GM12878 (cell line): Measurements from ENCODE around the gene MOAP1. TPM values are rescaled to one million over a fixed set of nuclear protein-coding genes. Genes with fewer than 3 reads are reported as not detected.
A peak's percentile ranks its signal among the peaks of the same experiment; 100 is the strongest.

Experiments used
- ATAC-seq: fragments of 200-7000 bp; cut with Tn5 transposase; 3 replicates; pipeline ENCODE4 v1.9.1; 2020; ENCODE audit warnings: mild to moderate bottlenecking, moderate library complexity
- Bru-seq: library from RNA; stranded (reverse); fragments of 400-500 nt; gene quantifications from one replicate; lab custom pipeline; 2021; lab: Mats Ljungman, UMichigan
- BruChase-seq, 2 experiments: library from RNA; stranded (reverse); fragments of 400-500 nt; gene quantifications; one replicate each; lab custom pipeline; 2021; lab: Mats Ljungman, UMichigan
- BruUV-seq: library from RNA; stranded (reverse); fragments of 400-500 nt; replicated peaks from 2 replicates; lab custom pipeline; 2021; lab: Mats Ljungman, UMichigan
- CTCF ChIA-PET: fragments of 300-600 bp; sonication (Branson Sonifier 250); formaldehyde crosslinking; extraction: SDS; loops from one replicate; lab custom pipeline; 2021; ENCODE audit warnings: inconsistent platforms; lab: Yijun Ruan, JAX
- POLR2A ChIA-PET: fragments of 350-600 bp; formaldehyde crosslinking; extraction: SDS; loops from one replicate; lab custom pipeline; 2021; ENCODE audit warnings: inconsistent platforms; lab: Charles Lee
- RAD21 ChIA-PET: fragments of 300-600 bp; sonication (Branson Sonifier 250); formaldehyde crosslinking; loops from one replicate; lab custom pipeline; 2023; ENCODE audit warnings: antibody characterized with exemption; ENCODE audit not compliant: unreplicated experiment; lab: Charles Lee
- SMC1A ChIA-PET: fragments of 300-600 bp; sonication (Branson Sonifier 250); formaldehyde crosslinking; loops from one replicate; lab custom pipeline; 2023; ENCODE audit not compliant: unreplicated experiment, uncharacterized antibody; lab: Charles Lee
- DNase-seq: peaks from one replicate; pipeline ENCODE4 v3.0.0-alpha.2; 2011; ENCODE audit warnings: low read depth, low spot score
- FAIRE-seq: peaks from 3 replicates; lab custom pipeline; 2011; peaks lifted over from hg19 to GRCh38; lab: Jason Lieb, UNC
- H2AFZ ChIP-seq: 2 replicates; pipeline ENCODE4 v1.6.0; 2011; ENCODE audit warnings: low read depth, low read length, control low read depth; ENCODE audit not compliant: control insufficient read depth
- H3K27ac ChIP-seq: 2 replicates; pipeline ENCODE4 v1.5.1; 2011; ENCODE audit warnings: control low read depth; ENCODE audit not compliant: control insufficient read depth, insufficient read depth
- H3K27me3 ChIP-seq, 2 experiments: replicated peaks in 1 of 2; 2 replicates each; pipeline versions ENCODE4 v1.6.0 to v1.6.1; 2011; ENCODE audit warnings: low read length in 1 of 2; ENCODE audit not compliant: control insufficient read depth in 2 of 2, insufficient read depth in 2 of 2
- H3K36me3 ChIP-seq, 2 experiments: 2 replicates each; pipeline ENCODE4 v1.5.1; 2011; ENCODE audit warnings: low read length in 1 of 2; ENCODE audit not compliant: control insufficient read depth in 2 of 2, insufficient read depth in 2 of 2
- H3K4me1 ChIP-seq: 2 replicates; pipeline ENCODE4 v1.6.1; 2011; ENCODE audit warnings: mild to moderate bottlenecking, low read length, moderate library complexity, mixed read lengths; ENCODE audit not compliant: control insufficient read depth, insufficient read depth
- H3K4me2 ChIP-seq: 2 replicates; pipeline ENCODE4 v1.6.0; 2011; ENCODE audit warnings: control low read depth; ENCODE audit not compliant: control insufficient read depth, insufficient read depth
- H3K4me3 ChIP-seq: fragments of 200-600 bp; sonication (generic); 2 replicates; pipeline ENCODE4 v1.5.1; 2016
- H3K79me2 ChIP-seq: 2 replicates; pipeline ENCODE4 v1.6.0; 2011; ENCODE audit warnings: low read length; ENCODE audit not compliant: control insufficient read depth, insufficient read depth
- H3K9ac ChIP-seq: 2 replicates; pipeline ENCODE4 v1.8.0; 2011; ENCODE audit warnings: low read length, control low read depth, mixed read lengths; ENCODE audit not compliant: control insufficient read depth, insufficient read depth
- H3K9me3 ChIP-seq: replicated peaks from 3 replicates; pipeline ENCODE4 v1.5.1; 2011; ENCODE audit warnings: mild to moderate bottlenecking, low read length; ENCODE audit not compliant: control insufficient read depth, insufficient read depth
- H4K20me1 ChIP-seq: 2 replicates; pipeline ENCODE4 v1.6.0; 2011; ENCODE audit not compliant: control insufficient read depth, insufficient read depth
- ASH2L ChIP-seq: fragments of 300-600, 200-600 bp; sonication (generic); IDR thresholded peaks from 2 replicates; pipeline ENCODE4 v1.6.1; 2017; ENCODE audit warnings: low read depth, mild to moderate bottlenecking, borderline replicate concordance
- ATF3 ChIP-seq: IDR thresholded peaks from 2 replicates; pipeline ENCODE4 v1.6.1; 2011; ENCODE audit warnings: low read depth, mild to moderate bottlenecking, low read length, moderate library complexity, borderline replicate concordance; ENCODE audit errors: extremely low read depth
- CTCF ChIP-seq, 3 experiments: IDR thresholded peaks in 2 of 3; conservative IDR thresholded peaks in 1 of 3; 2 replicates each; pipeline ENCODE4 v1.5.1; 2011; ENCODE audit warnings: low read depth in 3 of 3, low read length in 3 of 3, mild to moderate bottlenecking in 3 of 3, control low read depth in 2 of 3, moderate library complexity in 2 of 3, inconsistent platforms in 1 of 3, mixed read lengths in 1 of 3; ENCODE audit not compliant: control insufficient read depth in 2 of 3, insufficient read depth in 1 of 3; ENCODE audit errors: extremely low read depth in 1 of 3
- E2F4 ChIP-seq: IDR thresholded peaks from 2 replicates; pipeline ENCODE4 v1.6.1; 2012; ENCODE audit warnings: low read depth, low read length, improper control_type of control experiment
- MXI1 ChIP-seq: fragments of 150-350 bp; IDR thresholded peaks from 2 replicates; pipeline ENCODE4 v1.6.1; 2011; ENCODE audit warnings: low read depth, mild to moderate bottlenecking, inconsistent platforms, low read length, improper control_type of control experiment
- MYC ChIP-seq: IDR thresholded peaks from 2 replicates; pipeline ENCODE4 v1.6.1; 2011; ENCODE audit warnings: mild to moderate bottlenecking, low read length, moderate library complexity, inconsistent platforms; ENCODE audit not compliant: insufficient read depth, insufficient replicate concordance, insufficient read length, severe bottlenecking
- POU2F2 ChIP-seq: IDR thresholded peaks from 3 replicates; pipeline ENCODE4 v1.6.1; 2011; ENCODE audit warnings: low read depth, mild to moderate bottlenecking, low read length, borderline replicate concordance
- RAD21 ChIP-seq: IDR thresholded peaks from 2 replicates; pipeline ENCODE4 v1.6.1; 2011; ENCODE audit warnings: mild to moderate bottlenecking, low read depth, low read length, moderate library complexity; ENCODE audit not compliant: insufficient read depth
- TARDBP ChIP-seq: IDR thresholded peaks from 2 replicates; pipeline ENCODE4 v1.6.1; 2016; ENCODE audit warnings: borderline replicate concordance
- ZNF207 ChIP-seq: fragments of 450-650 bp; IDR thresholded peaks from 2 replicates; pipeline ENCODE4 v1.6.1; 2014; ENCODE audit warnings: antibody characterized with exemption, mild to moderate bottlenecking, borderline replicate concordance
- ZNF24 ChIP-seq: fragments of 450-650 bp; IDR thresholded peaks from 2 replicates; pipeline ENCODE4 v1.6.1; 2017; ENCODE audit warnings: antibody characterized with exemption, mild to moderate bottlenecking
- ZNF622 ChIP-seq: fragments of 450-650 bp; IDR thresholded peaks from 2 replicates; pipeline ENCODE4 v1.6.1; 2017; ENCODE audit warnings: mild to moderate bottlenecking, inconsistent platforms
- WGBS: methylation state at CpG from one replicate; pipeline ENCODE4 v1.1.6; 2016; ENCODE audit warnings: low lambda C conversion rate; ENCODE audit not compliant: insufficient replicate concordance, insufficient coverage; ENCODE audit errors: missing lambda C conversion rate; 5-methylcytosine and 5-hydroxymethylcytosine counted together
- in situ Hi-C: fragments of 300-500 bp; cut with MboI; formaldehyde crosslinking; loops from 9 replicates; pipeline ENCODE4 v1.14.3; 2018; ENCODE audit warnings: mixed read lengths
- intact Hi-C: fragments of 100-400 bp; cut with micrococcal nuclease; formaldehyde crosslinking; loops from one replicate; pipeline ENCODE4 v1.14.2; 2022; ENCODE audit not compliant: unreplicated experiment
- long read RNA-seq, 2 experiments: library from polyadenylated mRNA; unstranded; transcript quantifications; one replicate each; pipeline ENCODE4 v2.0.0, GENCODE V29; 2019 to 2020
- polyA minus RNA-seq, 3 experiments: library from RNA; depleted of rRNA, polyadenylated mRNA; stranded (reverse); fragments of >200 nt; gene quantifications; 2 replicates each; pipeline ENCODE4 v1.2.3, GENCODE V29; 2011
- polyA plus RNA-seq, 11 experiments: library from polyadenylated mRNA; depleted of rRNA in 4 of 11; unstranded in 6 of 11; stranded (reverse) in 5 of 11; fragments of >200 nt; fragmentation: Nextera tagmentation in 4 of 11; fragmentation: Illumina TruSeq in 1 of 11; extraction: Ambion mirVana in 4 of 11; extraction: Trizol in 1 of 11; gene quantifications; 1 replicate in 1 of 11; 2 replicates in 10 of 11; pipeline versions ENCODE4 v1.2.1 to v1.2.3, GENCODE V29; 2011 to 2016; ENCODE audit warnings: inconsistent platforms in 2 of 11, missing spikeins in 2 of 11, low read depth in 1 of 11
- total RNA-seq, 4 experiments: library from RNA; depleted of rRNA in 3 of 4; stranded (reverse); fragments of >200 nt in 3 of 4; fragmentation: Illumina TruSeq in 1 of 4; extraction: Trizol in 1 of 4; gene quantifications; 2 replicates each; pipeline versions ENCODE4 v1.2.1 to v1.2.3, GENCODE V29; 2013 to 2021

Gene MOAP1
- total RNA-seq (2013; cell fraction: nucleolus; rRNA removed): 24.9 and 26.0 TPM in 2 replicates
- total RNA-seq (2014; rRNA removed): 14.2 and 18.1 TPM in 2 replicates
- total RNA-seq (2014; rRNA removed; fragmentation: Illumina TruSeq; extraction: Trizol): 11.9 and 13.5 TPM in 2 replicates
- 12.1 and 12.5 TPM in 2 replicates for total RNA-seq (2021)
- polyA plus RNA-seq (2011; ENCODE audit: low read depth): 15.7 TPM
- polyA plus RNA-seq (2011; rRNA removed): 51.9 and 59.0 TPM in 2 replicates
- 34.8 and 37.1 TPM in 2 replicates for polyA plus RNA-seq (2011; cell fraction: cytosol; rRNA removed)
- 19.4 and 23.4 TPM in 2 replicates for polyA plus RNA-seq (2011; cell fraction: nucleus; rRNA removed)
- 17.4 and 18.1 TPM in 2 replicates for polyA plus RNA-seq (2012)
- 10.3 and 13.8 TPM in 2 replicates for polyA plus RNA-seq (2014; fragmentation: Illumina TruSeq; extraction: Trizol)
- polyA plus RNA-seq (2014; fragmentation: Nextera tagmentation; extraction: Ambion mirVana): 1 to 10 TPM; 3.1 to 5.2 TPM
- 15.4 and 17.2 TPM in 2 replicates for polyA plus RNA-seq (2014; rRNA removed)
- polyA plus RNA-seq (2016; fragmentation: Nextera tagmentation; extraction: Ambion mirVana): 1 to 10 TPM; 7.7 to 8.0 TPM
- 18.0 and 20.8 TPM in 2 replicates for polyA minus RNA-seq (2011; rRNA and poly(A)+ RNA removed)
- 10.0 and 10.5 TPM in 2 replicates for polyA minus RNA-seq (2011; cell fraction: cytosol; rRNA and poly(A)+ RNA removed)
- 10.6 and 13.4 TPM in 2 replicates for polyA minus RNA-seq (2011; cell fraction: nucleus; rRNA and poly(A)+ RNA removed)
- percentile 97 among the genes with signal in this experiment for Bru-seq, nascent RNA
- percentile 92 among the genes with signal in this experiment for BruChase-seq, experiment 1, labeled RNA remaining after a 6-hour chase
- BruChase-seq, experiment 2, labeled RNA remaining after a 2-hour chase: percentile 99 among the genes with signal in this experiment
- long read RNA-seq, experiment 1, transcript MOAP1-201 (3 exons, 2,441 nt): major isoform, 8 of 11 reads
- long read RNA-seq, experiment 1, partial matches to known transcripts: 1 of 11 reads
- long read RNA-seq, experiment 1, other reads (novel, unspliced or antisense): 0 of 11 reads
- long read RNA-seq, experiment 2, transcript MOAP1-201 (3 exons, 2,441 nt): major isoform, 63 of 76 reads
- long read RNA-seq, experiment 2, partial matches to known transcripts: 0 of 76 reads
- long read RNA-seq, experiment 2, other reads (novel, unspliced or antisense): 9 of 76 reads

GRCh38 chr14:93184391-93185348 lies at the start of gene MOAP1, which contains the start of gene LYSET:
Gene MOAP1 (minus strand): TSS chr14:93184897. CDS start chr14:93184242, 655 bp downstream.
Gene LYSET (plus strand): TSS chr14:93185317. CDS start chr14:93185406, 89 bp downstream.
- ChIA-PET CTCF (interaction anchor here (0.7 to 5.3 kb wide), 12 partner anchors 8 to 360 kb away, joined by 3 to 48 read pairs (median 6); partner anchors contain the start of genes GON7 and UBR7), RAD21 (interaction anchor here (0.7 to 3.9 kb wide), 19 partner anchors 9 to 362 kb away, joined by 3 to 51 read pairs (median 4); partner anchors contain the start of genes GON7, ITPK1 and UBR7), POLR2A (interaction anchor here (0.5 to 3.6 kb wide), 16 partner anchors 8 to 192 kb away, joined by 3 to 38 read pairs (median 4); partner anchors contain the start of genes GON7 and UBR7), SMC1A (interaction anchor here (1.1 to 3.9 kb wide), 6 partner anchors 11 to 104 kb away, joined by 3 to 29 read pairs (median 4); partner anchors contain the start of genes GON7 and UBR7)
- H3K79me2 ChIP-seq: peaks cover 29% of the 10 kb centered on the region
- intact Hi-C loops: loop anchor here (1.0 kb wide), 1 partner anchor 23 kb away; the partner anchor contains the start of genes GON7 and UBR7
- FAIRE-seq: no peak
- H3K9ac ChIP-seq: peak within 1 kb of the TSS; percentile 93
- H3K4me2 ChIP-seq: peak within 1 kb of the TSS; percentile 91
- under 1% methylated on average over 103 of the region's 124 CpGs for WGBS
- no peaks in the 10 kb centered on the region for H4K20me1 ChIP-seq
- no peaks in the 10 kb centered on the region for H3K27me3 ChIP-seq
- in situ Hi-C loops: no loop called here
- H2AFZ ChIP-seq: peak within 1 kb of the TSS; percentile 96
- BruUV-seq: no TSS peak
- H3K4me3 ChIP-seq: peak within 1 kb of the TSS; percentile 88
- peak; percentile 92 for ATAC-seq
- H3K4me1 ChIP-seq: peaks cover 9% of the 10 kb centered on the region
- H3K27ac ChIP-seq: peak within 1 kb of the TSS; percentile 92
- DNase-seq: no peak
- no peaks in the 10 kb centered on the region for H3K9me3 ChIP-seq
- no peaks in the 10 kb centered on the region; a peak in 1 of 4 replicates for H3K36me3 ChIP-seq
- TF ChIP-seq ZNF24: 0 out of 2 replicates have a peak, but pooled peaks have one; percentile 7
- peak; percentile 14 to 25 (median 25); a peak in 4 of 6 replicates for TF ChIP-seq CTCF (IDR thresholded peaks at IDR 0.05 in 2 of 3, conservative IDR thresholded peaks at IDR 0.05 in 1 of 3; ENCODE audit: control insufficient read depth in 2 of 3, extremely low read depth in 1 of 3, insufficient read depth in 1 of 3, low read depth in 3 of 3, low read length in 3 of 3)
- no peak for TF ChIP-seq TARDBP
- TF ChIP-seq ASH2L: peak; percentile 77; the same call in 1 of the 2 replicates
- TF ChIP-seq E2F4: no peak
- no peak; the same call in 2 of the 3 replicates for TF ChIP-seq POU2F2
- TF ChIP-seq ZNF622: no peak
- TF ChIP-seq MYC: peak; percentile 15
- no peak for TF ChIP-seq ATF3
- TF ChIP-seq ZNF207: peak; percentile 72; the same call in 1 of the 2 replicates
- 0 out of 2 replicates have a peak, but pooled peaks have one; percentile 24 for TF ChIP-seq RAD21
- peak; percentile 77 for TF ChIP-seq MXI1
